Stimulated activated CD4-positive, alpha-beta T cell treated with anti-CD3 and anti-CD28 coated beads, Interleukin-2, amount 100 ng/mL, for 48 hours (primary cell): Measurements from ENCODE around the gene TRAPPC2L.
"Not testable (repeated sequence)": the region's sequence is repeated elsewhere in the genome, so short reads cannot be mapped to it uniquely, and the experiment has no call there.

ENCODE experiments used
- DNase-seq, 2 donors: peaks; one replicate each; pipeline ENCODE4 v3.0.0-alpha.2; 2020

TRAPPC2L gene

DNA sequence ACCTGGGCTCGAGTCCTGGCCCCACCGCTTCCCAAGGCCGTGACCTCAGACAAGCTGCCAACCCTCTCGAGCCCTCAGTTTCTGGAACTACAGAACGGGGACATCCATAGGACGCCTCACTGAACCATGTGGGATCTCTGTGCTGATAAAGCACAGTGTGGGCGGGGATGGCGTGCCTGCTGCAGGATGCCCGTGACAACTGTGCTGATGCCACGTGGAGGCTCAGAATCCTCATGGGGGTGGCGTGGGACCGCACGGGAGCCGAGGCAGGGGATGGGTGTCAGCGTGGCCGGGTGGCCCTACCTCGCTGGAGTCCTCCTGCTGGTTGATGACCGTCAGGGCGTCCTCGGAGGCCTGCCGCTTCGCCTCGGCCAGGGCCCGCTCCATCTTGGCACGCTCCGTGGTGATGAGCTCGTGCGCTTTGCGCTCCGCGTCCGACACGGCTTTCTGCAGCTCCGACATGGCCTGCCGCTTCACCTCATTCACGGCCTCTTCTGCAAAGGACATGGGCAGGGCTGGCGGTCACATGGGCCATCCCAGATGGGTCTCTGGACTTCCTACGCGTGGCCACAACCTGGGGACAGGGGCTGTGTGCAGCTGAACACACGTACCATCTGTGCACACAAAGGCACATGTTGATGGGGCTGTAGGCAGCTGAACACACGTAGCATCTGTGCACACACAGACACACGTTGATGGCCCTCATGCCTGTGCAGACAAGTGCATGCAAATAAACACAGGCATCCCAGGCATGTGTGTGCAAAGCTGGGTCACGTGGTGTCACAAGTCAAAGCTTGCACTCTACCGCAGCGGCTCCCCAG, 22.2 kb downstream of the TRAPPC2L start:
- no peak for DNase-seq

DNA sequence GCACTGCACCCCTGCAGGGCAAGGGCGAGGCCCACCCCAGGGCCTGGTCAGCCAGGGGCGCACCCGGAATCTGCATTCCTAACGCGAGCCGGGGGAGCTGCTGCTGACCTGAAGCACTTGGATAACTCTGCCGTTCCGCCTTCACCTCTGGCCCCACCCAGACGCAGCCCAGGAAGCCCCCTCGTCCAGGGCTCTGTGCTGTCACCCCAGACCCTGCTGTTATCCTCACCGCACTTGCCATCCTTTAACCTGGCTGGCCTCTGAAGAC, 22.8 kb downstream of the TRAPPC2L start:
- no peak for DNase-seq

DNA sequence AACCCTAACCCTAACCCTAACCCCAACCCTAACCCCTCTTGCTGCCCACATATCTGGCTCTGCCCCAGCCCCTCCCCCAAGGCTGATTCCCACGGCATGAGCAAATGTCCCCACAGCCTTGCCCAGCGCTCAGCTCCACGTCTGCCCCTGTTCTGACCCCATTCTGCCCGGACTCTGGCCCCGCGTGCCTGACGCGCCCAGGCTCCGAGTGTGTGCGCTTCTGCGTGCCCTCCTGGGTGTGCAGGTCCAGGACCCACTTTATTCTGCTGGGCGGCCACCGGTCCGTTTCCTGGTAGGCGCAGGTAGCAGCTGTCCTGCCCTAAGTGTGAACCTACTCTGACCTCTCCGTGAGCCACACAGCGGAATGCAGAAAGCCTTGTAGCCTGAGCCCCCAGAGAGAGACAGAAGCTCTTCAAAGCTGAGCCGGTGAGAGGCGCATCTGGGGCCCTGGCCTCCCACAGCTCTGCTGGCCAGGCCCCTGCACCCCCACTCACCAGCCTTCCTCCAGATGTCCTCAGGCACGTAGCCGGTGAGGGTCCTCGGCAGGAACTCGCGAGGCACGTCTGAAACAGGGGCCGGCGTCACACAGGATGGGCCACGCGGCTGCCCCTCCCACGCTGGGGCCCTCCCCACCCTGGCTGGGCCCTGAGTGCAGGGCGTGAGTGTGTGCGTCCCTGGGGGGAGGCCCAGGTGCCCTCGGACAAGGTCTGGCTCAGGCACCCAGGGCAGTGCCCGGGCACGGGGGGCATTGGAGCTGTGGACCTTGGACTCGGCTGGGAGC, 23.5 kb downstream of the TRAPPC2L start:
- no peak for DNase-seq

DNA sequence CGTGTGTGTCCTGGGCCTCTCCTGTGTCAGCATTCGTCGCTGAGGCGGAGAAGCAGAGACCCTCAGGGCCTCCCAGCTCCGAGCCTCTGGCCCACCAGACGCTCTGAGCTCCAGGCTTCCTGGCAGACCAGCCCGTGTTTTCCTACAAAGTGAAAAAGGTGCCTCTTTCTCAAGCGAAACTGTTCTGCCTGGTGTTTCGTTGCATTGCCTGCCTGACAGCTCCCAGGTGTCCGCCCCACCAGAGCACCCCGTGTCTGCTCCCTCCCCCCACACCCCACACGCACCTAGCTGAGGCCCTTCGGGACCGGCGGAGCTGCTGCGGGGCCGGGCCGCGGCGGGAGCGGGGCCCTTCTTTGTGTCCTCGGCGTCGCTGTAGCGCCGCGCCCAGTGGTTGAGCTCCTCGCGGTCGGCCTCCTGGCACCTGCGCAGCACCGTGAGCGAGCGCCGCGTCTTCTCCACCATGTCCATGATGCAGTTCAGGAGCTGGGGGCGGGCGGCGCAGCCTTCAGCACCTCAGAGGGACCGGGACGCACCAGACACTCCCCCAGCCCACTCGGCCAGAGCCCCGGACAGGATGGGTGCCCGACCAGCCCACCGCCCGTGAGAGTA, 24.2 kb downstream of the TRAPPC2L start:
- DNase-seq = no peak

DNA sequence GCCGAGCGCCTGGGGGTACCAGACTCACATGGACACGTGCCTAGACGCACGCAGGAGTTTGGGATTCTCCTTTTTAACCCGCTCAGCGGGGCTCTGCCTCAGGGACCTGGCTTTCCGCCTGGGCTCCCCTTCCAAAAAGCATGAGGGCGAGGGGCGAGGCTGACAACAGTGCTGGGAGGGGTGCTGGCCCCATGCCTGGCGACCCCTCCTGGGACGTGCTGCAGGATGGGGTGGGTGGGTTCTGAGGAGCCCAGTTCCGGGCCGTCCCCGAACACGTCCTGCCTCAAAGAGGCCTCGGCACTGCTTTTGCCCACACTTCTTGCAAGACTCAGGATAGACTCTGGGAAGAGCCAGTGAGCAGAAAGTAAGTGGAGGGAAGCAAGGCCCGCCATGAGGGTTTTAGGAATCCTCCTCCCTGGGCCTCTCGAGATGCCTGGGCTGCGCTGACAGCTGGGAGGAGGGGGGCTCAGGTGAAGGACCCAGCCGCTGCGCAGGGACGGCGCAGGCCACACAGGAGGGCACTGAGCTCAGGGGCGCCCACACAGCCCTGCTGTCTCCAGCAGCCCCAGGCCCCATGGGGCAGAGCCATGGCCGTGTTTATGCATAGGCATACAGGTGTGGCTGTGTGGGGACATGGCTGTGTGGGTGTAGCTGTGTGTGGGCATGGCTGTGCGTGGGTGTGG, 24.9 kb downstream of the TRAPPC2L start:
- no peak for DNase-seq

DNA sequence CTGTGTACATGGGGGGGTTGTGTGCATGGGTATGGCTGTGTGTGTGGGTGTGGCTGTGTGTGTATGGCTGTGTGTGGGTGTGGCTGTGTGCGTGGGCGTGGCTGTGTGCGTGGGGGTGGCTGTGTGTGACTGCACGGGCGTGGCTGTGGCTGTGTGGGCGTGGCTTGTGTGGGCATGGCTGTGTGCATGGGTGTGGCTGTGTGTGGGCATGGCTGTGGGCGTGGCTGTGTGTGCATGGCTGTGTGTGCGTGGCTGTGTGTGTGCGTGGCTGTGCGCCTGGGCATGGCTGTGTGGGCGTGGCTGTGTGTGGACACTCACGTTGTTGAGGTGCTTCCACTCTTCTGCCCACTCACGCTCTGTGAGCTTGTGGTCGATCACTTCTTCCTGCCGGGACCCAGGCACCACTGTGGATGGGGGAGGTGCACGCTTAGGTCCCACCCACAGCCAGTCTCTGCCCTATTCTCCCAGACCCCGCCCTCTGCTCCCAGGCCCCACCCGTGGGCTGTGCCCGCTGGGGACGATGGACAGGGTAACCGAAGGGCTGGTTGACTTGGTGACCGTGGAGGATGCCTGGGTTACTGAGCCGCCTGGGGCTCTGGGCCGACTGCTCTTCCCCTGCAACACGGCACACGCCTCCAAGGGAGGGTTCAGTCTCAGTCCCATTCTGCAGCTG, 25.6 kb downstream of the TRAPPC2L start:
- no peak for DNase-seq

DNA sequence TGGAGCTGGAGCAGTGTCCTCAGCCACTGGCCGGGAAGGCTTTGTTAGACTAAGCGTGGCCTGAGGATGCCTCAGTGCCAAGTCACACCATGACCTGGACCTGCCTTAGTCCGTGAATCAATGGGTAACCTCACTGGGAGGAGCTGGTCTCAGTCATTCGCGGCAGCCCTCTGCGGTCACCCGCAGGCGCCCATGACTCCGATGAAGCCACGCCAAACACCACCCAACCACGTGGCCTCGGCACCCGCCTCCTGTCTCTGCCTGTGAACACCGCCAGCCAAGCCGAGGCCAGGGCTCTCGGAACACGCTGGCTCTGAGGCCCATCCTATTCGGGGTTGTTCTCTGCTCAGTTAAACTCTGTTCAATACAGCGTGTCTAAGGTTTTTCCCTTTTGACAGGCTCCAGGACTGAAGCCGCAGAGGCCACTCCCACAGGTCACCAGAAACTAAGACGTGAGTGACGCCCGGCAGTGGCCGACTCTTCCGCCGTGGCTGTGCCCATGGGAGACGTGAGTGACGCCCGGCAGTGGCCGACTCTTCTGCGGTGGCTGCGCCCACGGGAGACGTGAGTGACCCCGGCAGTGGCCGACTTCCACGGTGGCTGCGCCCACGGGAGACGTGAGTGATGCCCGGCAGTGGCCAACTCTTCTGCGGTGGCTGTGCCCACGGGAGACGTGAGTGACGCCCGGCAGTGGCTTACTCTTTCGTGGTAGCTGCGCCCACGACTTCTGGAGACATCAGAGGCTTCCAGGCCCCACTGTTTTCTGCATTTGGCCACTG, 26.4 kb downstream of the TRAPPC2L start:
- DNase-seq = no peak

DNA sequence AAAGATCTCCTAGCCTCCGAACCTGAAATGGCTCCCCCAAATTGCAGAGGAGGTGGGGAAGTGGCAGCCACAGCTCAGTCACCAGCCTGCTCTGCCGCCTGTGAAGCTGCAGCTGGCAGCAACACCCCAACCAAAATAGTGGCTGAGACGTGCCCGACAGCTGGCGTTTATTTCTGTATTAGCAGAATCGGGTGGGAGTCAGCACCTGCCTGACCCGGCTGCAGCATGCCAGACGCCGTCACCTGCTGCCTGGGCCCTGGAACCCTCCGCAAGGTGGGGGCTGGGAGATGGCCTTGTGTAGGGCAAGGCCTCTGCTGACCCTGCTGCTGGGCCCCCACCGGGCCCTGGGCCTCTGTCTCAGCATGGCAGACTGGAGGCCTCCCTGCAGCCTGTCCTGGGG, 27.0 kb downstream of the TRAPPC2L start:
- DNase-seq = no peak

DNA sequence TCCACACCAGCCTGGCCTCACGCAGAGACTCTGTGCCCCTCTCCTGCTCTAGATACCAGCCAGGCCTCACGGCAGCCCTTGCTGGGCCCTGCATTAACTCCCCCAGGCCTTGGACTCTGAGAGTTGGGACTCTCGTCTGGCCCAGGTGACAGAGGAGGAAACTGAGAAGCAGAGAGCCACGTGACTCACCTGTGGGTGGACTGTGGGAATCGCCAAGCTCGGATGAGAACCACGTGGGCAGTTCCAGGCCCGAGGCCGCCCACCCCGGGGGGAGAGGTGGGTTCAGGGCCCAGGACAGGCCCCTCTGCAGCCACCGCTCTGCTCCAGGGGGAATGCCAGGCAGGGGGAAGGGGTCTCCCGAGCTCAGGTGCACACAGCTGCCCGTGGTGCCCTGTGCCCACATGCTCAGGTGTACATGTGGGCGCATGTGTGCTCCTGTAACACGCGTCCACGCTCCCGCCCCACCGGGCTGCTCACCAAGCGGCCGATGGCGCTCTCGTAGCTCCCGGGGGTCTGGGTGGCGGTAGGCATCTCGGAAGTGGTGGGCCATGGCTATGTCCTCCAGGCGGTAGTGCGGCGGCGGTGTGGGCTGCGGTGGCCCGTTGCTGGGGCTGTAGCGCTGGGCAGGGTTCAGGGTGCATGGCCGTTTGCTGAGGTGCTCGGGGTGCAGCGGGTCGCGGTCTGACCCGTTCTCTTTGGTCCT, 27.8 kb downstream of the TRAPPC2L start:
- no peak for DNase-seq

DNA sequence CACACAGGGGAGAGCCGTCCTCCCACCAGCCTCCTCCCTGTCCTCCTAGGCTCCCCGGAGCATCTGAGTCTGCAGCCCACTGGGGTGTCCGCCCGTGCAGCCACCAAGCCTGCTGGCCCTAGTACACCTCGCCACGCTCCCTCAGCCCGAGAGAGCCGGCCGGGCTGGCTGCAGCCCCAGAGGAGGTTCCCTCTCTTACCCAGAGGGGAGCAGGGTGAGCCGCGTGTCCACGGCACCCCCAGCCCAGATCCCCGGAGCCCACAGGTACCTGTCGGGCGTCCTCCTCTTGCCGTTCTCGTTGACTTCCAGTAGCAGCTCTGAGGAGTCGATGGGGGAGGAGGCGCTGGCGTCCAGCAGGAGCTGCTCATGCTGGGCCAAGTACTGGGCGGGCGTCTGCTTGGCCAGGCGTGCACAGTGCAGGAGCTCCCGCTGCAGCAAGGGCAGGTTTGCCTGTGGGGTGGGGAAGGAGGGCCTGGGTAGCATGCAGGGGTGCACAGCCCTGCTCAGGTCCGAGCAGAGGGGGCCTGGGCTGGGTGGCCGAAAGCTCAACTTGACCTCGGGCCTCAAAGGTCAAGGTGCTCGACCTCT, 28.9 kb downstream of the TRAPPC2L start:
- DNase-seq = no peak

DNA sequence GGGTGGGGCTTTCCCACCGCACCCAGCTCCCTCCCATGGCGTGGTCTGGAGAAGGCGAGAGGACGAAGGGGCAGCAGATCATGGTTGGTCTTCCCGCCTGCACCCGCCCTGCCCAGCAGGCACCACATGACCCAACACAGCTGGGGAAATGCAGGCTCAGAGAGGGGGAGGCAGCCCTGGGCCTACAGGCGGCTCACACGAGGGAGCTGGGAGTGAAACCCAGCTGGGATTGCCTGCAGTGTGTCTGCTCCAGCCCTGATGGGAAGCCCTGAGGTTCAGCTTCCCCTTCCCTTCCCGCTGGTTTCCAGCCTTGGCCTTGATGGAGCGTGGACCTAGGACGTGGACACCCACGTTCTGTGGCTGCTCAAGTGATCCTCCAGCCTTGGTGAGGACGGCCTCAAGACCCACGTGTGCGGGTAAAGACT, 29.5 kb downstream of the TRAPPC2L start:
- DNase-seq = no peak

DNA sequence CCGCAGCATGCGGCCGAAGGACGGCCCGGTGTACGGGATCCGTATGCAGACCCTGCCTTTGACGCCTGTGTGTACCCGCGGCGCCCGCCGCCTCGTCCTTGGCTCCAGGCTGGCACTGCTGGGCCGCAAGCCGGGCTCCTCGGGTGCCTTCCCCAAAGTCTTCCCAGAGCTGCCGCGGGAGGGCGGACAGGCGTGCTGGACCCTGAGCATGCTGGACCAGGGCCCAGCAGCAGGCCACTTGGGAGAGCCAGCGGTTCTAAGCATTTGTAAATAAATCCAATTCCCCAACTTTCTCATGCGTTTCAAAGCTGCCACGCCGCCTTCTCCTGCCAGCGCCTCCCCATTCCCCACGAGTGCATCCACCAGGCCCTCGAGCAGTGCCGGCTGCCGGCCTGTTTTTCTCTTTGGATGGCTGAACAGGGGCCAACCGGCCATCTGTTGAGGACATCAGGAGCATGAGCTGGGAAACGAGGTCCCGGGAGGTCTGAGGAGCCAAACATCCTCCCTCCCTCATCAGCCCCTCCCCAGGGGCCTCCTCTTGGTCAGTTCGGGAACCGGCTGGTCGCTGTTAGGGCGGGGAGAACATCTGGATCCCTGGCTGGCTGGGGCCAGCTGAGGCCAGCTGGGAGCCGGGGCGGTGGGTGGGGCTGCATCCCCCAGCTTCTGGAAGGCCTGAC, 30.1 kb downstream of the TRAPPC2L start:
- no peak for DNase-seq

DNA sequence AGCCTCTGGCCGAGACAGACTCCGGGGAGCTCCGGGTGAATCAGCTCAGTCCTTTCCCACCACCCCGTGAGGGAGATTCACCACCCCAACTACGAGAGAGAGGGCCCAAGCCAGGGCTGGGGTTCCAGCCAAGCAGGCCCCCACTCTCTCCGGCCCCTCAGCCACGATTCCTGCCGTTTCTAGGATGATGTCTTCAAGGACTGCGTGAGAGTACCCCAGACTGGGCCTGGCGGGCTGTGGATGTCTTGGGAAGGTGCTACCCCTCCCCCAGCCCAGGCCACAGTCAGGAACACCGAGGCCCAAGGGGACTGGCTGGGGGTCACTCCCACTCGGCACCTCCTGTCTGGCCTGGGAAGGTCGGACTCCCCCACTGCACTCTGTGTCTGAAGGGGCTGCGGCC, 31.1 kb downstream of the TRAPPC2L start:
- no peak for DNase-seq

DNA sequence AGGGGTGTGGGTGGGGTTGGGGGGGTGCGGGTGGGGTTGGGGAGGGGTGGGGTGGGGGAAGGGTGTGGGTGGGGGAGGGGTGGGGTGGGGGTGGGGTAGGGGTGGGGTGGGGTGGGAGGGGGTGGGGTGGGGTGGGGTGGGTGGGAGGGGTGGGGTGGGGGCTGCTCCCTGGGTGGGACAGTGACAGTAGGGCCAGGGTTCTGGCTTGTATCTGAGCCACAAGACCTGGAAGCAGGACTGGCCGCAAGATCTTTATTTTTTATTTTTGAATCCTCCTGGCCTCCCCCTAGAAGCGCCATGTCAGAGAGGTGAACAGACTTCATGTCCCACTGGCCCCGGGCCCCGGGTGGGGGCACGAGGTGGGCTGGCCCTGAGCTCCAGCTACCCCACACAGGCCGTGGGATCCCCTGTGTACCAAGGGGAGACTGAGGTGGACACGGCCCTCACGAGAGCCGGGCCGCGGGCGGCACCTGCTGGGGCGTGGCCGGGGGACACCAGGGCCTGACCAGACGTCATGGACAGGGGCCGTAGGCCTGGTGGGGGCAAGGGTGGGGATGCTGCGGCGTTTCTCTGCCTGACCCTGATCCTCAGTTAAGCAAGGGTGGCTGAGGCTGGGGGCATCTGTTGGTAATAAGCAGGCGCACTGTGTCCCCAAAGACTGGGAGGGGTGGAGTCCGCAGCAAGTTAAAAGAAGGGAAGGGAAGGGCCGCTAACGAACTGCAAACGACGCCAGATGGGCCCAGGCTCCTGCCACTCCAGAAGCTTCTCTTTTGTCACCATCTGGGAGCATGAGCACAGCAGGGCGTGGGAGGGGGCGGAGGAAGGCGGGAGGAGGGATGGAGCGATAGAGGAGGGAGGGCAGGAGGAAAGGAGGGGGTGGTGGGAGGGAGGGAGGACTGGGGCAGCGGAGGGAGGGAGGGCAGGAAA, 31.8 kb downstream of the TRAPPC2L start:
- no peak for DNase-seq

DNA sequence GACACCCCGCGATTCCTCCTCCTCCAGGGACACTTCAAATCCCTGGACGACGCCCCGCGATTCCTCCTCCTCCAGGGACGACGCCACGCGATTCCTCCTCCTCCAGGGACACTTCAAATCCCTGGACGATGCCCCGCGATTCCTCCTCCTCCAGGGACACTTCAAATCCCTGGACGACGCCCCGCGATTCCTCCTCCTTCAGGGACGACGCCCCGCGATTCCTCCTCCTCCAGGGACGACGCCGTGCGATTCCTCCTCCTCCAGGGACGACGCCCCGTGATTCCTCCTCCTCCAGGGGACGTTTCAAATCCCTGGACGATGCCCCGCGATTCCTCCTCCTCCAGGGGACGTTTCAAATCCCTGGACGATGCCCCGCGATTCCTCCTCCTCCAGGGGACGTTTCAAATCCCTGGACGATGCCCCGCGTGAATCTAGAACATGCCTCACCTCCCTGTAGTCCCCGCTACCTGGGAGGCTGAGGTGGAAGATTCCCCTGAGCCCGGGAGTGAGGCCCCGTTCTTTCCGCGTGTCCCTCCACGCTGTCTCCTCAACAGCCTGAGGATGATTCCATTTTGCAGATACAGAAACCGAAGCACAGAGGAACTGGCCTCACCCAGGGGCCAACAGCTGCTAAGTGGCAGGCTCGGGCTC, 32.9 kb downstream of the TRAPPC2L start:
- not testable (repeated sequence) for DNase-seq

DNA sequence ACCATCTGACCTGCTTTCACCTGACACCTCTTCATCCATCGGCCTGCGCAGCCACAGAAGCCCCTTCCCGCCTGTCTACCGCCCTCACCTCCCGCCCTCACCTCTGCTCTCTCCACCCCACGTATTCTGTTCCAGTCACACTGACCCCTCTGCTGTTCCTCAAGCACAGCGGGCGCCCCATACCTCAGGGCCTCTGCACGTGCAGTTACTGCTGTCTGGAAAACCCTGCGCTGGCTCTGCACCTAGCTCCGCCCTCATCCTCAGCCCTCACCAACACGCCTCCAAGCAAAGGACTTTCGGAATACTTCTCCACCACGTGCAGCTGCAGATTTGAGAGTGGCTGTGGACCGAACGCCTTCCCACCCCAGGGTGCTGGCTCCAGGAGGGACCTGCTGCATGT, 34.2 kb downstream of the TRAPPC2L start:
- no peak for DNase-seq

DNA sequence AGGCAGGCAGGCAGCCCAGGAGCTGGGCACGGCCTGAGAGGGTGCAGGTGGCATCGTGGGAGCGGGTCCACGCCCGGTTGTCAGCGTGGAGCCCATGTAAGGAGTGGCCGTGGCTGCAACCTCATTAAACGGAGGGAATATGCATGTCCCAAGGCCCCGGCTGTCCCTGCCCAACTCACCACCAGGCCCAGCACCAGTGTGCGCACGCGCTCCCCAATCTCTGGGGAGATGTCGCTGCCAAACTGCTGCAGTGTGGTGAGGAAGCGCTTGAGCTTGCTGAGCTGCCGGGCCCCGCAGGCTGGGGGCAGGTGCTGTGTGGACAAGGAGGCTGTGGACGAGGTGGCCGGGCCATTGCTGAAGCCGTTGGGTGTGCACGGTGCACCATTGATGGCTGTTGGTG, 35.1 kb downstream of the TRAPPC2L start:
- DNase-seq = no peak

DNA sequence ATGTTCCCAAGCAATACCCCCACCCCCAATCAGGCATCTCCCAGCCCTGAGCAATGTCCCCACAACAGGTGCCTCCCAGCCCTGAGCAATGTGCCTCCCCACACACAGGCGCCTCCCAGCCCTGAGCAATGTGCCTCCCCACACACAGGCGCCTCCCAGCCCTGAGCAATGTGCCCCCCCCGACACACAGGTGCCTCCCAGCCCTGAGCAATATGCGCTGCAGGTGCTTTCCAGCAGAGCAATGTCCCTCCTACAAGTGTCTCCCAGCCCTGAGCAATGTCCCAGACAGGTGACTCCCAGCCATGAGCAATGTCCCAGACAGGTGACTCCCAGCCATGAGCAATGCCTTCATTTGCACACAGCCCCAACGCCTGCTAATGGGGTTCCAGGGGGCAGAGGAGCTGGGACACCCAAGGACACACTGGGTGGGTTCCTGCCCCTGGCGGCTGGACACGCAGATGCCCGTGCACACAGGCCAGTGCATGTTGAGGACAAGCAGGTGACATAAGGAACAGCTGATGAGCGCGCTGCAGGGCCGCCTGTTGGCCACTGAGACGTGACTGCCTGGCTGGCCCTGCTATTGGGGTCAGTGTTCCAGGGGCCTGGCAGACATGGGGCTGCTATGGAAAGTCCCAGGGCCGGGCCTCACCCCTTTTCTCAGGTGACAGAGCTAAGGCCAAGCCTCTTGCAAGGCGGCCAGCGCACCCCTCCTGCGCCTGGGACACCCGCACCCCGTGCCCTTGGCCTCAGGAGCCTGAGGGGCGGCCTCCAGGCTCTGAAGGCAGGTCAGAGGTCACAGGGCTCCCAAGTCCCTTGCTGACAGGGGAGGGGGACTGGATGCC, 36.4 kb downstream of the TRAPPC2L start:
- no peak for DNase-seq
